ENCODE measurements around the gene FAM219A.

The FAM219A gene

GRCh38 chr9:34419716-34420504, 38.5 kb downstream of the FAM219A start:
- TF ChIP-seq TOX (CRISPR knock-in tag; IDR thresholded peaks at IDR 0.05; ENCODE audit: borderline replicate concordance) (no peak), PPARA (CRISPR knock-in tag; IDR thresholded peaks at IDR 0.05; ENCODE audit: borderline replicate concordance) (no peak), ZFP3 (CRISPR knock-in tag; IDR thresholded peaks at IDR 0.05) (no peak), ARNTL (CRISPR knock-in tag; IDR thresholded peaks at IDR 0.05; ENCODE audit: borderline replicate concordance, low read depth) (no peak), PATZ1 (CRISPR knock-in tag; IDR thresholded peaks at IDR 0.05; ENCODE audit: borderline replicate concordance) (no peak), ZNF8 (CRISPR knock-in tag; IDR thresholded peaks at IDR 0.05) (no peak), CSDC2 (CRISPR knock-in tag; IDR thresholded peaks at IDR 0.05) (no peak), GLIS3 (CRISPR knock-in tag; IDR thresholded peaks at IDR 0.05) (no peak), CSRNP3 (CRISPR knock-in tag; IDR thresholded peaks at IDR 0.05) (no peak), CREB5 (CRISPR knock-in tag; IDR thresholded peaks at IDR 0.05; ENCODE audit: low read depth) (no peak), RARB (CRISPR knock-in tag; IDR thresholded peaks at IDR 0.05) (no peak), ISL1 (CRISPR knock-in tag; IDR thresholded peaks at IDR 0.05) (no peak), ZFP30 (CRISPR knock-in tag; IDR thresholded peaks at IDR 0.05) (no peak), BACH2 (CRISPR knock-in tag; IDR thresholded peaks at IDR 0.05; ENCODE audit: borderline replicate concordance) (no peak), SNAI2 (CRISPR knock-in tag; IDR thresholded peaks at IDR 0.05) (no peak), TCF4 (CRISPR knock-in tag; IDR thresholded peaks at IDR 0.05; ENCODE audit: borderline replicate concordance) (no peak), ESRRG (CRISPR knock-in tag; IDR thresholded peaks at IDR 0.05) (no peak), TSHZ2 (CRISPR knock-in tag; IDR thresholded peaks at IDR 0.05) (no peak)
- peak; percentile 40; the same call in 1 of the 3 replicates for ATAC-seq

GRCh38 chr9:34417734-34418133, 40.6 kb downstream of the FAM219A start:
- no peak for ATAC-seq
- TF ChIP-seq ESRRG (CRISPR knock-in tag; IDR thresholded peaks at IDR 0.05), result no peak
- no peak for TF ChIP-seq SNAI2 (CRISPR knock-in tag; IDR thresholded peaks at IDR 0.05)
- no peak for TF ChIP-seq PATZ1 (CRISPR knock-in tag; IDR thresholded peaks at IDR 0.05; ENCODE audit: borderline replicate concordance)
- TF ChIP-seq ZNF70 (CRISPR knock-in tag; IDR thresholded peaks at IDR 0.05), result no peak
- TF ChIP-seq BACH2 (CRISPR knock-in tag; IDR thresholded peaks at IDR 0.05; ENCODE audit: borderline replicate concordance), result no peak
- TF ChIP-seq ZNF565 (CRISPR knock-in tag; conservative IDR thresholded peaks at IDR 0.05; ENCODE audit: low read depth), result no peak
- TF ChIP-seq ARNTL (CRISPR knock-in tag; IDR thresholded peaks at IDR 0.05; ENCODE audit: borderline replicate concordance, low read depth), result no peak
- TF ChIP-seq ZNF8 (CRISPR knock-in tag; IDR thresholded peaks at IDR 0.05), result no peak
- TF ChIP-seq CSRNP3 (CRISPR knock-in tag; IDR thresholded peaks at IDR 0.05), result no peak
- TF ChIP-seq ZC3H10 (CRISPR knock-in tag; IDR thresholded peaks at IDR 0.05), result no peak

Data from SK-N-SH treated with all-trans-retinoic acid at 6 μM for 48 hours (cell line).